Neural progenitor cell (in vitro differentiated cells): ENCODE data around the gene ENDOG.

Experiments
- EZH2 ChIP-seq: fragments of 200-600 bp; sonication (generic); IDR thresholded peaks from 2 replicates; pipeline ENCODE4 v1.6.1; 2017; ENCODE audit warnings: antibody characterized with exemption, mild to moderate bottlenecking, moderate library complexity
- TF ChIP-seq, protein P1 (sequence below): fragments of 200-600 bp; sonication (generic); IDR thresholded peaks from 2 replicates; pipeline ENCODE4 v1.5.1; 2017; ENCODE audit warnings: antibody characterized with exemption, mild to moderate bottlenecking

DNA sequence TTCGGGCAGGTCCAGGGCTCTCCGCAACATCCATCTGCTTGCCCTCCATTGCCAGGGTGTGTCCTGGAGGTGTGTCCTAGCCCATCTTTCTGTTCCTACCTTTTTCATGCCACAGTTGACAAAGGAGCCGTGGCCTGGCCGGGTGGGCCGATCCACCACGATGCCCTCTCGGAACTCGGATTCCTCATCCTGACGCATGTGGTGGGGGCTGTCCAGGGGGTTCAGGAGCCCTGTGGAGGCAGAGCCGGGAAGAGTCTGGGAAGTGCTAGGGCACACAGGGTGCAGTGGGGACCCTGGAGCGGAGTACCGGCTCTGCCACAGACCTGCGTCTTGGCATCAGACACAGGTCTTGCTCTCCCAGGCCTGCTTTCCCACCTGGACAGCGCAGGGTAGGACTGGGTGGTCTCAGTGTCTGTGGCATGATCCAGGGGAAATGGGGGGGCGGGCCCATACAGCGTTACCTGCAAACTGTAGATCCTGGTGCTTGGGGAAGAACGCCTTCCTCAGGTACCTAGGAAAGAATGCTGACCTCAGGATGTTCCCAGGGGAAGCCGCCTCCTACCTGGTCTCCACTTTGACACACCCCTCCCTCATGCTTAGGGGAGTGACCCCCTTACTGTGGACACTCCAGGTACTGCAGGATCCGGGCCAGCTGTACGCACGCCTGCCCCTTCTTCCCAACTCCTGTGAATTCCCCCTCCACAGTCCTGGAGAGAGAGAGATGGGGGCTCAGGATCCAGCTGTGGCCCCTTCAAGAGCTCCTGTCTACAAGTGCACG is 7.8 kb downstream of the ENDOG start:
- TF ChIP-seq, protein P1, sequence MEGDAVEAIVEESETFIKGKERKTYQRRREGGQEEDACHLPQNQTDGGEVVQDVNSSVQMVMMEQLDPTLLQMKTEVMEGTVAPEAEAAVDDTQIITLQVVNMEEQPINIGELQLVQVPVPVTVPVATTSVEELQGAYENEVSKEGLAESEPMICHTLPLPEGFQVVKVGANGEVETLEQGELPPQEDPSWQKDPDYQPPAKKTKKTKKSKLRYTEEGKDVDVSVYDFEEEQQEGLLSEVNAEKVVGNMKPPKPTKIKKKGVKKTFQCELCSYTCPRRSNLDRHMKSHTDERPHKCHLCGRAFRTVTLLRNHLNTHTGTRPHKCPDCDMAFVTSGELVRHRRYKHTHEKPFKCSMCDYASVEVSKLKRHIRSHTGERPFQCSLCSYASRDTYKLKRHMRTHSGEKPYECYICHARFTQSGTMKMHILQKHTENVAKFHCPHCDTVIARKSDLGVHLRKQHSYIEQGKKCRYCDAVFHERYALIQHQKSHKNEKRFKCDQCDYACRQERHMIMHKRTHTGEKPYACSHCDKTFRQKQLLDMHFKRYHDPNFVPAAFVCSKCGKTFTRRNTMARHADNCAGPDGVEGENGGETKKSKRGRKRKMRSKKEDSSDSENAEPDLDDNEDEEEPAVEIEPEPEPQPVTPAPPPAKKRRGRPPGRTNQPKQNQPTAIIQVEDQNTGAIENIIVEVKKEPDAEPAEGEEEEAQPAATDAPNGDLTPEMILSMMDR, result peak; percentile 6
- no peak for TF ChIP-seq EZH2
